Neural progenitor cell (in vitro differentiated cells): Measurements from ENCODE around the gene BMERB1. TPM values are rescaled to one million over a fixed set of nuclear protein-coding genes. Genes with fewer than 3 reads are reported as not detected.

Experiments
- DNase-seq: peaks from one replicate; pipeline ENCODE4 v3.0.0-alpha.2; 2016; ENCODE audit warnings: low spot score
- H2AFZ ChIP-seq: fragments of 200-600 bp; sonication (generic); replicated peaks from 2 replicates; pipeline ENCODE4 v1.6.1; 2016; ENCODE audit warnings: antibody characterized with exemption
- H3F3A ChIP-seq: fragments of 200-600 bp; sonication (generic); 2 replicates; pipeline ENCODE4 v1.6.1; 2016; ENCODE audit warnings: antibody characterized with exemption, low read depth
- H3K27ac ChIP-seq: fragments of 200-600 bp; sonication (generic); 2 replicates; pipeline ENCODE4 v1.5.1; 2016; ENCODE audit warnings: mild to moderate bottlenecking
- H3K27me3 ChIP-seq: fragments of 200-600 bp; sonication (generic); 2 replicates; pipeline ENCODE4 v1.6.1; 2016; ENCODE audit warnings: mild to moderate bottlenecking, moderate library complexity
- H3K36me3 ChIP-seq: fragments of 200-600 bp; sonication (generic); 2 replicates; pipeline ENCODE4 v1.5.1; 2016
- H3K4me1 ChIP-seq: fragments of 200-600 bp; sonication (generic); 2 replicates; pipeline ENCODE4 v1.6.1; 2016; ENCODE audit warnings: mixed run types
- H3K4me2 ChIP-seq: fragments of 200-600 bp; sonication (generic); 2 replicates; pipeline ENCODE4 v1.6.1; 2016
- H3K4me3 ChIP-seq: fragments of 200-600 bp; sonication (generic); 2 replicates; pipeline ENCODE4 v1.5.1; 2016
- H3K79me2 ChIP-seq: fragments of 200-600 bp; sonication (generic); 2 replicates; pipeline ENCODE4 v1.6.1; 2016; ENCODE audit warnings: low read depth
- H3K9ac ChIP-seq: fragments of 200-600 bp; sonication (generic); 2 replicates; pipeline ENCODE4 v1.6.1; 2016
- H3K9me3 ChIP-seq: fragments of 200-600 bp; sonication (generic); 2 replicates; pipeline ENCODE4 v1.5.1; 2016; ENCODE audit warnings: low read depth
- H4K20me1 ChIP-seq: fragments of 200-600 bp; sonication (generic); 2 replicates; pipeline ENCODE4 v1.6.1; 2016; ENCODE audit warnings: low read depth
- H3K27ac Mint-ChIP-seq: 3 replicates; pipeline ENCODE4 v1.8.0; 2021; ENCODE audit warnings: mixed read lengths
- H3K27me3 Mint-ChIP-seq: 2 replicates; pipeline ENCODE4 v1.8.0; 2022; ENCODE audit warnings: low read depth, mild to moderate bottlenecking, inconsistent platforms, moderate library complexity, mixed read lengths; ENCODE audit not compliant: insufficient read depth
- H3K36me3 Mint-ChIP-seq: 3 replicates; pipeline ENCODE4 v1.8.0; 2021; ENCODE audit warnings: mixed read lengths
- H3K4me1 Mint-ChIP-seq: 3 replicates; pipeline ENCODE4 v1.8.0; 2021; ENCODE audit warnings: mixed read lengths
- H3K4me3 Mint-ChIP-seq: 3 replicates; pipeline ENCODE4 v1.8.0; 2021; ENCODE audit warnings: mild to moderate bottlenecking, moderate library complexity, mixed read lengths
- H3K9me3 Mint-ChIP-seq: 3 replicates; pipeline ENCODE4 v1.8.0; 2020; ENCODE audit warnings: mixed read lengths
- CTCF ChIP-seq: fragments of 200-600 bp; sonication (generic); IDR thresholded peaks from 2 replicates; pipeline ENCODE4 v1.5.1; 2017; ENCODE audit warnings: antibody characterized with exemption, mild to moderate bottlenecking
- EZH2 ChIP-seq: fragments of 200-600 bp; sonication (generic); IDR thresholded peaks from 2 replicates; pipeline ENCODE4 v1.6.1; 2017; ENCODE audit warnings: antibody characterized with exemption, mild to moderate bottlenecking, moderate library complexity
- EZH2phosphoT487 ChIP-seq: fragments of 200-600 bp; sonication (generic); IDR thresholded peaks from 2 replicates; pipeline ENCODE4 v1.6.1; 2017; ENCODE audit warnings: antibody characterized with exemption
- total RNA-seq: library from RNA; depleted of rRNA; stranded (reverse); fragments of >200 nt; gene quantifications from 2 replicates; pipeline ENCODE4 v1.2.3, GENCODE V29; 2015; ENCODE audit warnings: low replicate concordance

Gene BMERB1
- total RNA-seq, 1 donor from 2014 or later: 39.0 TPM

- Histone ChIP-seq H3F3A (peaks cover 17% of the 10 kb centered on the region), H3K27me3 (no peaks in the 10 kb centered on the region), H3K4me3 (no peak overlapping the region), H3K9ac (no peak overlapping the region), H4K20me1 (peaks cover 31% of the 10 kb centered on the region), H2AFZ (no peak overlapping the region), H3K79me2 (no peaks in the 10 kb centered on the region), H3K36me3 (no peaks in the 10 kb centered on the region), H3K27ac (no peak overlapping the region), H3K9me3 (no peaks in the 10 kb centered on the region), H3K4me2 (peak overlapping the region; percentile 60), H3K4me1 (peaks cover 24% of the 10 kb centered on the region)
- Mint-ChIP-seq H3K36me3 (peaks cover 6% of the 10 kb centered on the region), H3K4me1 (peaks cover 18% of the 10 kb centered on the region), H3K9me3 (peaks cover 8% of the 10 kb centered on the region), H3K27ac (no peak overlapping the region), H3K27me3 (peaks cover 2% of the 10 kb centered on the region), H3K4me3 (no peak overlapping the region)
- no peak for TF ChIP-seq EZH2
- TF ChIP-seq CTCF: no peak
- TF ChIP-seq EZH2phosphoT487: no peak
- DNase-seq: peak; percentile 39
Measured at GRCh38 chr16:15498427-15499175, 64.2 kb downstream of the BMERB1 start.

GRCh38 chr16:15502041-15502725 is 67.8 kb downstream of the BMERB1 start:
- Mint-ChIP-seq H3K27ac (no peak overlapping the region), H3K4me3 (no peak overlapping the region), H3K9me3 (no peaks in the 10 kb centered on the region), H3K36me3 (no peaks in the 10 kb centered on the region), H3K27me3 (peaks cover 2% of the 10 kb centered on the region), H3K4me1 (peaks cover 18% of the 10 kb centered on the region)
- no peak overlapping the region for H3K4me2 ChIP-seq
- H3K27me3 ChIP-seq: no peaks in the 10 kb centered on the region
- H3K9ac ChIP-seq: no peak overlapping the region
- H3F3A ChIP-seq: peaks cover 12% of the 10 kb centered on the region
- H3K36me3 ChIP-seq: no peaks in the 10 kb centered on the region
- no peak overlapping the region for H3K27ac ChIP-seq
- no peak overlapping the region for H3K4me3 ChIP-seq
- H2AFZ ChIP-seq: no peak overlapping the region
- H3K9me3 ChIP-seq: no peaks in the 10 kb centered on the region
- H3K79me2 ChIP-seq: no peaks in the 10 kb centered on the region
- TF ChIP-seq EZH2phosphoT487: no peak
- no peak for TF ChIP-seq EZH2
- no peak for TF ChIP-seq CTCF
- DNase-seq: no peak
- peaks cover 26% of the 10 kb centered on the region for H4K20me1 ChIP-seq
- H3K4me1 ChIP-seq: peaks cover 19% of the 10 kb centered on the region

GRCh38 chr16:15506441-15506840 is 72.1 kb downstream of the BMERB1 start:
- no peak for DNase-seq
- peaks cover 20% of the 10 kb centered on the region for H4K20me1 ChIP-seq
- no peaks in the 10 kb centered on the region for H3K27me3 ChIP-seq
- no peaks in the 10 kb centered on the region for H3K9me3 ChIP-seq
- H3K27ac Mint-ChIP-seq: no peak overlapping the region
- no peaks in the 10 kb centered on the region for H3K79me2 ChIP-seq
- no peak overlapping the region for H2AFZ ChIP-seq
- no peaks in the 10 kb centered on the region for H3K36me3 Mint-ChIP-seq
- no peaks in the 10 kb centered on the region for H3K9me3 Mint-ChIP-seq
- no peak for TF ChIP-seq EZH2phosphoT487
- H3K4me1 ChIP-seq: peaks cover 9% of the 10 kb centered on the region
- H3K4me1 Mint-ChIP-seq: peaks cover 23% of the 10 kb centered on the region
- H3K4me3 ChIP-seq: no peak overlapping the region
- no peaks in the 10 kb centered on the region for H3K27me3 Mint-ChIP-seq
- H3K4me3 Mint-ChIP-seq: no peak overlapping the region
- H3K36me3 ChIP-seq: no peaks in the 10 kb centered on the region
- no peak overlapping the region for H3K4me2 ChIP-seq
- H3F3A ChIP-seq: peaks cover 12% of the 10 kb centered on the region
- no peak overlapping the region for H3K27ac ChIP-seq
- no peak overlapping the region for H3K9ac ChIP-seq
